HCT116 (cell line): Measurements from ENCODE around the gene ZBTB16. TPM values are rescaled to one million over a fixed set of nuclear protein-coding genes. Genes with fewer than 3 reads are reported as not detected.

Source experiments
- ATAC-seq: fragments of 200-7000 bp; cut with Tn5 transposase; 2 replicates; pipeline ENCODE4 v1.9.1; 2020; ENCODE audit warnings: mild to moderate bottlenecking, moderate library complexity
- BruUV-seq: library from RNA; stranded (reverse); fragments of 400-500 nt; replicated peaks from 2 replicates; lab custom pipeline; 2021; lab: Mats Ljungman, UMichigan
- CTCF ChIA-PET: fragments of 300-600 bp; sonication (Branson Sonifier 250); formaldehyde crosslinking; loops from one replicate; lab custom pipeline; 2021; ENCODE audit warnings: antibody characterized with exemption; lab: Charles Lee
- POLR2A ChIA-PET: fragments of 300-600, 350-600 bp; sonication (Branson Sonifier 250); formaldehyde crosslinking; loops from one replicate; lab custom pipeline; 2021; ENCODE audit warnings: antibody characterized with exemption; lab: Charles Lee
- RAD21 ChIA-PET, 2 experiments: fragments of 300-600 bp; sonication (Branson Sonifier 250); formaldehyde crosslinking; loops; one replicate each; lab custom pipeline; 2023; ENCODE audit warnings: low total read pairs in 2 of 2; ENCODE audit not compliant: uncharacterized antibody in 2 of 2, unreplicated experiment in 2 of 2, low non-redundant PET in 1 of 2; lab: Charles Lee
- DNase-seq: peaks from one replicate; pipeline ENCODE4 v3.0.0-alpha.2; 2010; ENCODE audit warnings: low read depth, low spot score
- H2AFZ ChIP-seq: fragments of 200-600 bp; shearing (Covaris generic), sonication (generic); 2 replicates; pipeline ENCODE4 v1.6.1; 2017; ENCODE audit warnings: low read depth, mixed run types, mixed read lengths, antibody characterized with exemption, low read length; ENCODE audit not compliant: poor library complexity, severe bottlenecking
- H3K27ac ChIP-seq: 2 replicates; pipeline ENCODE4 v1.5.1; 2012; ENCODE audit warnings: low read depth, low read length
- H3K27me3 ChIP-seq: fragments of 200-600 bp; sonication (generic); 2 replicates; pipeline ENCODE4 v1.6.1; 2016; ENCODE audit warnings: mixed run types, low read length, mixed read lengths; ENCODE audit not compliant: insufficient read depth
- H3K36me3 ChIP-seq, 2 experiments: fragments of 200-500 bp in 1 of 2; fragments of 200-600 bp in 1 of 2; sonication (Bioruptor generic) in 1 of 2; sonication (generic) in 1 of 2; 2 replicates each; pipeline versions ENCODE4 v1.5.1 to v1.6.1; 2014 to 2016; ENCODE audit warnings: low read length in 2 of 2, inconsistent platforms in 1 of 2, mixed read lengths in 1 of 2, mixed run types in 1 of 2; ENCODE audit not compliant: insufficient read depth in 2 of 2, control insufficient read depth in 1 of 2
- H3K4me1 ChIP-seq, 2 experiments: fragments of 200-600 bp in 1 of 2; sonication (generic) in 1 of 2; 2 replicates each; pipeline versions ENCODE4 v1.5.1 to v1.6.1; 2012 to 2017; ENCODE audit warnings: low read length in 2 of 2, inconsistent platforms in 1 of 2, mild to moderate bottlenecking in 1 of 2, mixed read lengths in 1 of 2, mixed run types in 1 of 2, moderate library complexity in 1 of 2; ENCODE audit not compliant: insufficient read depth in 2 of 2, control insufficient read depth in 1 of 2
- H3K4me2 ChIP-seq: fragments of 200-600 bp; sonication (generic); 2 replicates; pipeline ENCODE4 v1.6.1; 2017; ENCODE audit warnings: mixed run types, low read length, mixed read lengths
- H3K4me3 ChIP-seq, 2 experiments: fragments of 200-600 bp in 1 of 2; sonication (generic) in 1 of 2; replicated peaks in 1 of 2; 2 replicates each; pipeline ENCODE4 v1.5.1; 2011 to 2016; ENCODE audit warnings: low read length in 2 of 2, control low read depth in 1 of 2, low read depth in 1 of 2, mild to moderate bottlenecking in 1 of 2, mixed read lengths in 1 of 2, mixed run types in 1 of 2
- H3K79me2 ChIP-seq: fragments of 200-600 bp; sonication (generic); 2 replicates; pipeline ENCODE4 v1.6.1; 2017; ENCODE audit warnings: mild to moderate bottlenecking, mixed run types, low read length, moderate library complexity, mixed read lengths; ENCODE audit not compliant: insufficient read depth
- H3K9ac ChIP-seq: fragments of 200-600 bp; sonication (generic); 2 replicates; pipeline ENCODE4 v1.6.1; 2016; ENCODE audit warnings: low read length, mixed read lengths
- H3K9me2 ChIP-seq: fragments of 200-600 bp; sonication (generic), shearing (Covaris generic); 2 replicates; pipeline ENCODE4 v1.6.1; 2017; ENCODE audit warnings: mixed run types, mild to moderate bottlenecking, moderate library complexity; ENCODE audit not compliant: insufficient read depth
- H3K9me3 ChIP-seq, 2 experiments: fragments of 200-500 bp in 1 of 2; fragments of 200-600 bp in 1 of 2; sonication (Bioruptor generic) in 1 of 2; sonication (generic) in 1 of 2; 2 replicates each; pipeline ENCODE4 v1.6.1; 2014 to 2017; ENCODE audit warnings: low read length in 2 of 2, mixed read lengths in 2 of 2, inconsistent platforms in 1 of 2, low read depth in 1 of 2, mild to moderate bottlenecking in 1 of 2, mixed run types in 1 of 2, moderate library complexity in 1 of 2; ENCODE audit not compliant: control insufficient read depth in 1 of 2, insufficient read depth in 1 of 2
- H4K20me1 ChIP-seq: fragments of 200-600 bp; sonication (generic), shearing (Covaris generic); 2 replicates; pipeline ENCODE4 v1.6.1; 2017; ENCODE audit warnings: mixed run types, mild to moderate bottlenecking, moderate library complexity; ENCODE audit not compliant: insufficient read depth
- ATF3 ChIP-seq: IDR thresholded peaks from 2 replicates; pipeline ENCODE4 v1.6.1; 2012
- CBX3 ChIP-seq: IDR thresholded peaks from 2 replicates; pipeline ENCODE4 v1.6.1; 2012; ENCODE audit warnings: low read depth
- CEBPB ChIP-seq: IDR thresholded peaks from 2 replicates; pipeline ENCODE4 v1.6.1; 2012; ENCODE audit warnings: low read depth
- ELF1 ChIP-seq: IDR thresholded peaks from 2 replicates; pipeline ENCODE4 v1.6.1; 2012; ENCODE audit warnings: low read depth, borderline replicate concordance
- EZH2 ChIP-seq: fragments of 200-600 bp; sonication (generic); IDR thresholded peaks from 2 replicates; pipeline ENCODE4 v1.6.1; 2017; ENCODE audit warnings: antibody characterized with exemption, mixed run types
- EZH2phosphoT487 ChIP-seq: fragments of 200-600 bp; IDR thresholded peaks from 2 replicates; pipeline ENCODE4 v1.6.1; 2018; ENCODE audit warnings: antibody characterized with exemption, borderline replicate concordance
- FOSL1 ChIP-seq: IDR thresholded peaks from 2 replicates; pipeline ENCODE4 v1.6.1; 2012; ENCODE audit warnings: low read depth
- JUND ChIP-seq: IDR thresholded peaks from 2 replicates; pipeline ENCODE4 v1.6.1; 2012
- POLR2A ChIP-seq: IDR thresholded peaks from 2 replicates; pipeline ENCODE4 v1.7.0; 2011; ENCODE audit warnings: borderline replicate concordance; ENCODE audit not compliant: insufficient read depth, insufficient read length; ENCODE audit errors: extremely low read depth
- RAD21 ChIP-seq: IDR thresholded peaks from 2 replicates; pipeline ENCODE4 v1.6.1; 2012; ENCODE audit warnings: low read depth, mild to moderate bottlenecking
- REST ChIP-seq: IDR thresholded peaks from 2 replicates; pipeline ENCODE4 v1.6.1; 2012; ENCODE audit warnings: low read depth
- SP1 ChIP-seq: IDR thresholded peaks from 2 replicates; pipeline ENCODE4 v1.6.1; 2012; ENCODE audit warnings: low read depth
- SRF ChIP-seq: IDR thresholded peaks from 2 replicates; pipeline ENCODE4 v1.6.1; 2012; ENCODE audit warnings: low read depth
- TCF7L2 ChIP-seq: IDR thresholded peaks from 2 replicates; pipeline ENCODE4 v1.7.0; 2011; ENCODE audit warnings: borderline replicate concordance, inconsistent platforms; ENCODE audit not compliant: insufficient read depth, insufficient read length; ENCODE audit errors: extremely low read depth
- YY1 ChIP-seq: IDR thresholded peaks from 2 replicates; pipeline ENCODE4 v1.6.1; 2011; ENCODE audit warnings: low read length, low read depth, moderate library complexity, mild to moderate bottlenecking; ENCODE audit not compliant: insufficient replicate concordance; ENCODE audit errors: extremely low read depth
- ZBTB33 ChIP-seq: IDR thresholded peaks from 2 replicates; pipeline ENCODE4 v1.6.1; 2011; ENCODE audit warnings: mild to moderate bottlenecking, low read length, moderate library complexity; ENCODE audit not compliant: insufficient replicate concordance; ENCODE audit errors: extremely low read depth
- ZFX ChIP-seq: fragments of 450-650 bp; IDR thresholded peaks from 2 replicates; pipeline ENCODE4 v1.6.1; 2017
- ZNF274 ChIP-seq: fragments of 200-500 bp; sonication (Bioruptor generic); IDR thresholded peaks from 2 replicates; pipeline ENCODE4 v1.6.1; 2014; ENCODE audit warnings: mild to moderate bottlenecking, low read depth, low read length, inconsistent platforms
- intact Hi-C: fragments of 100-400 bp; cut with micrococcal nuclease; formaldehyde crosslinking; loops from 2 replicates; pipeline ENCODE4 v1.10.0; 2022
- total RNA-seq: library from RNA; stranded (reverse); gene quantifications from one replicate; pipeline ENCODE4 v1.2.1, GENCODE V29; 2021; ENCODE audit not compliant: unreplicated experiment

Gene ZBTB16
- total RNA-seq, 1 experiment from 2014 or later, result 0.30 TPM

GRCh38 chr11:114066046-114066648 is 6.6 kb downstream of the ZBTB16 start (continued):
- TF ChIP-seq ZBTB33 (no peak), EZH2phosphoT487 (no peak), ZFX (no peak), EZH2 (no peak), ZNF274 (no peak)

GRCh38 chr11:114068327-114068726 is 8.8 kb downstream of the ZBTB16 start:
- intact Hi-C loops, result no loop called here
- ChIA-PET POLR2A (no interaction called here), CTCF (no interaction called here), RAD21 (no interaction called here)
- Histone ChIP-seq H3K79me2 (no peaks in the 10 kb centered on the region), H3K4me1 (no peaks in the 10 kb centered on the region), H3K9me3 (no peaks in the 10 kb centered on the region), H2AFZ (no peak overlapping the region), H3K36me3 (no peaks in the 10 kb centered on the region), H3K9me2 (no peaks in the 10 kb centered on the region), H4K20me1 (no peaks in the 10 kb centered on the region), H3K27me3 (peaks cover 8% of the 10 kb centered on the region; the same call in 1 of the 2 replicates), H3K9ac (no peak overlapping the region), H3K27ac (no peak overlapping the region), H3K4me3 (no peak overlapping the region), H3K4me2 (no peak overlapping the region)
- DNase-seq (no peak), ATAC-seq (no peak)
- no TSS peak for BruUV-seq
- no peak for TF ChIP-seq ZNF274
- TF ChIP-seq CEBPB, result no peak
- TF ChIP-seq ELF1, result no peak
- no peak for TF ChIP-seq ATF3
- no peak for TF ChIP-seq REST
- TF ChIP-seq FOSL1, result no peak
- TF ChIP-seq POLR2A, result no peak
- no peak for TF ChIP-seq YY1
- TF ChIP-seq TCF7L2, result no peak
- no peak for TF ChIP-seq SRF
- no peak for TF ChIP-seq JUND
- TF ChIP-seq RAD21, result no peak
- no peak for TF ChIP-seq SP1
- TF ChIP-seq ZBTB33, result no peak
- no peak for TF ChIP-seq EZH2phosphoT487
- TF ChIP-seq CBX3, result no peak
